DOHH2 (cell line): Measurements from ENCODE around the gene FOXF2.

Experiments
- H3F3A ChIP-seq: fragments of 200-600 bp; sonication (generic), shearing (Covaris generic); 2 replicates; pipeline ENCODE4 v1.6.0; 2016; ENCODE audit warnings: antibody characterized with exemption, mild to moderate bottlenecking; ENCODE audit not compliant: control insufficient read depth, insufficient read depth
- H3K27ac ChIP-seq: fragments of 200-600 bp; sonication (generic); 2 replicates; pipeline ENCODE4 v1.5.1; 2014; ENCODE audit warnings: low read depth, mild to moderate bottlenecking, low read length, moderate library complexity
- H3K27me3 ChIP-seq: fragments of 200-600 bp; sonication (generic); 2 replicates; pipeline ENCODE4 v1.6.1; 2014; ENCODE audit warnings: mild to moderate bottlenecking, low read length, mixed read lengths; ENCODE audit not compliant: control insufficient read depth
- H3K36me3 ChIP-seq: fragments of 200-600 bp; sonication (generic); 2 replicates; pipeline ENCODE4 v1.6.1; 2014; ENCODE audit warnings: mild to moderate bottlenecking, low read length, moderate library complexity, mixed read lengths; ENCODE audit not compliant: control insufficient read depth
- H3K4me1 ChIP-seq: fragments of 200-600 bp; sonication (generic); 2 replicates; pipeline ENCODE4 v1.6.1; 2014; ENCODE audit warnings: mild to moderate bottlenecking, low read length, mixed read lengths; ENCODE audit not compliant: control insufficient read depth
- H3K4me2 ChIP-seq: fragments of 200-600 bp; sonication (generic); 2 replicates; pipeline ENCODE4 v1.6.0; 2014; ENCODE audit warnings: mild to moderate bottlenecking, low read length, moderate library complexity
- H3K4me3 ChIP-seq: fragments of 200-600 bp; sonication (generic); 2 replicates; pipeline ENCODE4 v1.5.1; 2014; ENCODE audit warnings: mild to moderate bottlenecking, low read length, mixed read lengths
- H3K79me2 ChIP-seq: fragments of 200-600 bp; sonication (generic); 2 replicates; pipeline ENCODE4 v1.6.1; 2014; ENCODE audit warnings: mild to moderate bottlenecking, low read length, mixed read lengths; ENCODE audit not compliant: control insufficient read depth
- H3K9me2 ChIP-seq: fragments of 200-600 bp; sonication (generic); replicated peaks from 2 replicates; pipeline ENCODE4 v1.6.1; 2014; ENCODE audit warnings: mild to moderate bottlenecking, low read length, mixed read lengths; ENCODE audit not compliant: control insufficient read depth
- H3K9me3 ChIP-seq: fragments of 200-600 bp; sonication (generic); 2 replicates; pipeline ENCODE4 v1.6.1; 2014; ENCODE audit warnings: antibody characterized with exemption, low read length, mixed read lengths; ENCODE audit not compliant: control insufficient read depth, insufficient read depth
- H4K20me1 ChIP-seq: fragments of 200-600 bp; sonication (generic); 2 replicates; pipeline ENCODE4 v1.6.0; 2014; ENCODE audit warnings: low read depth, mild to moderate bottlenecking, antibody characterized with exemption, low read length, moderate library complexity; ENCODE audit not compliant: control insufficient read depth, insufficient read depth
- EZH2phosphoT487 ChIP-seq: fragments of 200-600 bp; sonication (generic); IDR thresholded peaks from 2 replicates; pipeline ENCODE4 v1.6.1; 2017; ENCODE audit warnings: borderline replicate concordance, mild to moderate bottlenecking, antibody characterized with exemption, low read length, moderate library complexity, mixed read lengths
- TF ChIP-seq, protein P1 (sequence below): fragments of 200-600 bp; sonication (generic); IDR thresholded peaks from one replicate; pipeline ENCODE4 v1.5.1; 2014; ENCODE audit warnings: antibody characterized with exemption, mild to moderate bottlenecking, low read depth, low read length; ENCODE audit not compliant: poor library complexity, severe bottlenecking

Gene FOXF2

DNA sequence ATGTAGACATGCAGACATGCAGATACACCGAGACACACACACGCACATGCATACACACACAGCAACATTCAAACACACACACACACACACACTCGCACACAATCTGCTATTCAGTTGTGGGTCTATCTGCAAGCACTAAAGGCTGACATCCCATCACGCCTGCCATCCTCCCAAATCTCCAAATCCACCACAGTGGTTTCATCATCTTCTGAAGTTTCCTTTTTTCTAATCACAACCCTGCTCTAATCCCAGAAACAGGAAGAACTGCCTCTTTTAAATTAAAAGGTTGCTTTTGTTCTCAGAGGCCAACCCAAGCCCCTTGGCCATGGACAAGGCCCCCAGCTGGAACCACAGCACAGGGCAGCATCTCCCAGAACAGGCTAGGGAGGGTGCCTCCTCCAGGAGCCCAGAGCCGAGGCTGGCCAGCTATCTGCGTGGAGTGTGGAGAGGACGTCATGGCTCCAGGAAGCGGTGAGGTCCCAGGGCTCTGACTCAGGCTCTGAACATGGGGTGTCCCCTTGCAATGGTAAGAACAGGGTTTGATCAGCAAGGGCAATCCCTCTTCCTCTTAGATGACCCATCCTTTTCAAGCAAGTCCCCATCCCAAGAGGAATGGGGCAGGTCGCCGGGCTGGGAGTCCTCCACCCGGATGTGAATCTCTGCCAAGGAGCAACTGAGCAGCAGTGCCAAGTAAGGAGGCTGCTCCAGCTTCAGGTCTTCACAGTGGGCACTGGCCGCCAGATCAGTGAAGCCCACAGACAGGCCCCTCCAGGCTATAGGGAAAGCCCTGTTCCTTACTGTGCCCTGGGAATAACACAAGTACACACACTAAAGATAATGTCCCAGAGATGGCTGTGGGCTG is 14.7 kb downstream of the FOXF2 start:
- Histone ChIP-seq H3F3A (no peaks in the 10 kb centered on the region), H3K4me2 (no peak overlapping the region), H3K9me2 (no peaks in the 10 kb centered on the region), H3K36me3 (no peaks in the 10 kb centered on the region), H3K4me1 (no peaks in the 10 kb centered on the region), H3K27me3 (no peaks in the 10 kb centered on the region), H3K4me3 (no peak overlapping the region), H4K20me1 (no peaks in the 10 kb centered on the region), H3K27ac (no peak overlapping the region), H3K9me3 (no peaks in the 10 kb centered on the region), H3K79me2 (no peaks in the 10 kb centered on the region)
- TF ChIP-seq, protein P1, sequence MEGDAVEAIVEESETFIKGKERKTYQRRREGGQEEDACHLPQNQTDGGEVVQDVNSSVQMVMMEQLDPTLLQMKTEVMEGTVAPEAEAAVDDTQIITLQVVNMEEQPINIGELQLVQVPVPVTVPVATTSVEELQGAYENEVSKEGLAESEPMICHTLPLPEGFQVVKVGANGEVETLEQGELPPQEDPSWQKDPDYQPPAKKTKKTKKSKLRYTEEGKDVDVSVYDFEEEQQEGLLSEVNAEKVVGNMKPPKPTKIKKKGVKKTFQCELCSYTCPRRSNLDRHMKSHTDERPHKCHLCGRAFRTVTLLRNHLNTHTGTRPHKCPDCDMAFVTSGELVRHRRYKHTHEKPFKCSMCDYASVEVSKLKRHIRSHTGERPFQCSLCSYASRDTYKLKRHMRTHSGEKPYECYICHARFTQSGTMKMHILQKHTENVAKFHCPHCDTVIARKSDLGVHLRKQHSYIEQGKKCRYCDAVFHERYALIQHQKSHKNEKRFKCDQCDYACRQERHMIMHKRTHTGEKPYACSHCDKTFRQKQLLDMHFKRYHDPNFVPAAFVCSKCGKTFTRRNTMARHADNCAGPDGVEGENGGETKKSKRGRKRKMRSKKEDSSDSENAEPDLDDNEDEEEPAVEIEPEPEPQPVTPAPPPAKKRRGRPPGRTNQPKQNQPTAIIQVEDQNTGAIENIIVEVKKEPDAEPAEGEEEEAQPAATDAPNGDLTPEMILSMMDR = no peak
- TF ChIP-seq EZH2phosphoT487 = no peak

DNA sequence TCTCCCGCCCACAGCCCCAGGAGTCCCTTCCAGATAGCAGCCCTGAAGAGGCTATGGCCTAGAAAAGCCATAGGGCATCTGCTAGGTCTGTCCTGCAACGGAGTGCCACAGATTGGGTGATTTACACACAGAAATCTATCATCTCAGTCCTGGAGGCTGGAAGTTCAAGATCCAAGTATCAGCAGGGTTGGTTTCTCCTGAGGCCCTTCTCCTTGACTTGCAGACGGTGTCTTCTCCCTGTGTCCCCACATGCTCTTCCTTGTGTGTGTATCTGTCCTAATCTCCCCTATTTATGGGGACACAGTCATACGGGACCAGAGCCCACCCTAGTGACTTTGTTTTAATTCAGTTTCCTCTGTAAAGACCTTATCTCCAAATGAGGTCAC is 15.3 kb downstream of the FOXF2 start:
- no peak overlapping the region for H3K27ac ChIP-seq
- no peaks in the 10 kb centered on the region for H4K20me1 ChIP-seq
- no peaks in the 10 kb centered on the region for H3K9me2 ChIP-seq
- no peak overlapping the region for H3K4me2 ChIP-seq
- no peak for TF ChIP-seq EZH2phosphoT487
- TF ChIP-seq, protein P1 = no peak
- no peaks in the 10 kb centered on the region for H3F3A ChIP-seq
- H3K4me1 ChIP-seq = no peaks in the 10 kb centered on the region
- no peaks in the 10 kb centered on the region for H3K79me2 ChIP-seq
- no peaks in the 10 kb centered on the region for H3K27me3 ChIP-seq
- H3K9me3 ChIP-seq = no peaks in the 10 kb centered on the region
- no peaks in the 10 kb centered on the region for H3K36me3 ChIP-seq
- H3K4me3 ChIP-seq = no peak overlapping the region

DNA sequence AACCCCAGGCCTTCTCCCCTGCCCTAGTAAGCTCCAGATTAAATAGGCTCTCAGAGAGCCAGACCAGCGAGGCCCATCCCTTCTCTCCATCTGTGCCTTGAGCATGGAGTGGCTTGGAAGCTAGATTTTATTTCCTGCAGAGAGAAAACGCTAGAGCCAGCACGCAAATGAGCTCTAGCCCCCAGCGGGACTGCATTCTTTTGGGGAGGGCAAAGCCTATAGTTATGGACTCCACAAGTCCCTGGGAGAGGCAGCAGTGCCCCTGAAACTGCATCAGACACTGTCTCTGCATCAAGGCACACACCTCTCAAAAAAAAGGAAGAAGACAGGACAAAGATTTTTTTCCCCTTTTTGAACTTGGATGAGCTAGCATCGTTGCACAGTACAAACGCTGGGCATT is 15.8 kb downstream of the FOXF2 start:
- no peak overlapping the region for H3K4me2 ChIP-seq
- H3K4me3 ChIP-seq = no peak overlapping the region
- no peaks in the 10 kb centered on the region for H3K9me2 ChIP-seq
- TF ChIP-seq, protein P1 = no peak
- TF ChIP-seq EZH2phosphoT487 = no peak
- H3K79me2 ChIP-seq = no peaks in the 10 kb centered on the region
- H3K36me3 ChIP-seq = no peaks in the 10 kb centered on the region
- H3K27ac ChIP-seq = no peak overlapping the region
- H3F3A ChIP-seq = no peaks in the 10 kb centered on the region
- no peaks in the 10 kb centered on the region for H3K9me3 ChIP-seq
- no peaks in the 10 kb centered on the region for H4K20me1 ChIP-seq
- no peaks in the 10 kb centered on the region for H3K27me3 ChIP-seq
- no peaks in the 10 kb centered on the region for H3K4me1 ChIP-seq
